ENCODE results near the gene DPYD.

DPYD gene

DNA sequence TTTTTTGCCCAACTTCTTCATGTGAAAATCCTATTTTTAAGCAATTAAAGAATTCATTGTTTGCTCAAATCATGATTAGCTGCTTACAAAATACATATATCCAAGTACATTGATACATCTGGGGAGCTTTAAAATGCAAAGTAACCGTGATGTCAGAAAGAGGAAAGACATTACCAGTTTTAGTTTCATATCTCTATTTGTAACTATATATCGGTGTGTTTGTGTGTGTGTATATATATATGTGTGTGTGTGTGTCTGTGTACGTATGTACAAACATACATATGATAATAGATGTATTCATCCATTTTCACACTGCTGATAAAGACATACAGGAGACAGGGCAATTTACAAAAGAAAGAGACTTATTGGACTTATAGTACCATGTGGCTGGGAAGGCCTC, 310.1 kb downstream of the DPYD start:
- no peak for DNase-seq (ENCODE audit: low read depth, low spot score)
- TF ChIP-seq, protein P1, sequence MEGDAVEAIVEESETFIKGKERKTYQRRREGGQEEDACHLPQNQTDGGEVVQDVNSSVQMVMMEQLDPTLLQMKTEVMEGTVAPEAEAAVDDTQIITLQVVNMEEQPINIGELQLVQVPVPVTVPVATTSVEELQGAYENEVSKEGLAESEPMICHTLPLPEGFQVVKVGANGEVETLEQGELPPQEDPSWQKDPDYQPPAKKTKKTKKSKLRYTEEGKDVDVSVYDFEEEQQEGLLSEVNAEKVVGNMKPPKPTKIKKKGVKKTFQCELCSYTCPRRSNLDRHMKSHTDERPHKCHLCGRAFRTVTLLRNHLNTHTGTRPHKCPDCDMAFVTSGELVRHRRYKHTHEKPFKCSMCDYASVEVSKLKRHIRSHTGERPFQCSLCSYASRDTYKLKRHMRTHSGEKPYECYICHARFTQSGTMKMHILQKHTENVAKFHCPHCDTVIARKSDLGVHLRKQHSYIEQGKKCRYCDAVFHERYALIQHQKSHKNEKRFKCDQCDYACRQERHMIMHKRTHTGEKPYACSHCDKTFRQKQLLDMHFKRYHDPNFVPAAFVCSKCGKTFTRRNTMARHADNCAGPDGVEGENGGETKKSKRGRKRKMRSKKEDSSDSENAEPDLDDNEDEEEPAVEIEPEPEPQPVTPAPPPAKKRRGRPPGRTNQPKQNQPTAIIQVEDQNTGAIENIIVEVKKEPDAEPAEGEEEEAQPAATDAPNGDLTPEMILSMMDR (IDR thresholded peaks at IDR 0.05; ENCODE audit: insufficient read depth, low read length, missing control alignments): no peak
- no peak overlapping the region for H3K4me3 ChIP-seq (ENCODE audit: low read depth, low read length)
- POLR2A ChIA-PET: no interaction called here
- CTCF ChIA-PET: no interaction called here

DNA sequence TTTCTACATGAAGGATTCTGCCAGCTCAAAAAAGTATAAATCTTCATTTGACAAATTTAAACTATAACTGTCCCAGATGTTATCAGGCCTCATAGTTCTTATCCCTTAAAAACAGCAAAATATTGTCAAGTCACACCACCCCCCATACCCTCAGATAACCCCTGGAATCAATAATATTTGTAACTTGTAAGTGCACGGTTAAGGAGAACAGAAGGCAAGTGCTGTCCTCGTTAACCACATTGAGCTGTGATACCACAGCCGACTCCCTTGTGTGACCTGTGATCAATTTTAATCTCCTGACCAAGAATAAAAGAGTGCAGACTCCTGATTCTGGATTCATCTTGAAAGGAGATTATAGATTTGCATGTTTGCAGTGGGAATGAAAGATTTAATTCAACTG, 310.7 kb downstream of the DPYD start:
- TF ChIP-seq, protein P1 (IDR thresholded peaks at IDR 0.05; ENCODE audit: insufficient read depth, low read length, missing control alignments): no peak
- POLR2A ChIA-PET: no interaction called here
- H3K4me3 ChIP-seq (ENCODE audit: low read depth, low read length): no peak overlapping the region
- CTCF ChIA-PET: no interaction called here
- no peak for DNase-seq (ENCODE audit: low read depth, low spot score)

DNA sequence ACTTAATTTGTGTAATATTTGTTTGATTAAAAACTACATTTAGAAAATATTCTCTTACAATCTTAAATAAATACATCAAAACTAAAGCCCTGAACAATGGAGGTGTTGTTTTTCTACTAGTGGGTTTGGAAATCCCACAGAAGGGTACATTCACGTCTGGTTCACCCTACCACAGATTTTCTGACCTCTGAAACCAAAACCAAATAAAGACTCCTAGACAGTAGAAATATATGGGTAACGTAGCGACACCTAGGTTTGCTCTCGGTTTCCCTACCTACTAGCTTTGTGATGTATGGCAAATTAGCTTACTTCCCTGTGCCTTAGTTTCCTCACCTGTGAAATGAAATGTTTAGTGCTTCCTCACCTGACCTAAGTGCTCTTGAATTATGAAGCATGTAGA, 312.6 kb downstream of the DPYD start:
- POLR2A ChIA-PET: no interaction called here
- CTCF ChIA-PET: no interaction called here
- TF ChIP-seq, protein P1 (IDR thresholded peaks at IDR 0.05; ENCODE audit: insufficient read depth, low read length, missing control alignments): no peak

DNA sequence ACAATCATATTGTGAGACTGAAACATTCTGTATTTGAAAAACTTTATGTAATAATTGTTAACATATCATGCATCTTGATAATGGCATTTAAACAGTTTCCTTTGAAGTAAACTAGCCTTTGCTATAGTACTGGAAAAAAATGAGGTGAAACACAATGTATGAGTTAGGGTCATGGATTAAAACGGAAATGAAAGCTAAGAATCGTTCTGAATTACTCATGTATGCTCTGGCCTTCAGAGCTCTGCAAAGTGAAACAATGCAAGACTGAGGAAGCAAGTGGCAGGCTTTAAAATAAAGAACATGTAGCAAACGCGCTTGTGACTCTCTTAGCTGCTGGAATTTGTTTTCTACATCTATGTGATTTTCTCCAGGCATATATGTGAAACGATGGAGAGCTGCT, 317.1 kb downstream of the DPYD start:
- CTCF ChIA-PET: interaction anchor here (1.2 kb wide), 1 partner anchor 10 kb away, joined by 4 read pairs; no protein-coding TSS in a partner anchor
- DNase-seq (ENCODE audit: low read depth, low spot score): peak; percentile 5

More for the DNA sequence above, 312.6 kb downstream of the DPYD start:
- DNase-seq (ENCODE audit: low read depth, low spot score): no peak
- no peak overlapping the region for H3K4me3 ChIP-seq (ENCODE audit: low read depth, low read length)

DNA sequence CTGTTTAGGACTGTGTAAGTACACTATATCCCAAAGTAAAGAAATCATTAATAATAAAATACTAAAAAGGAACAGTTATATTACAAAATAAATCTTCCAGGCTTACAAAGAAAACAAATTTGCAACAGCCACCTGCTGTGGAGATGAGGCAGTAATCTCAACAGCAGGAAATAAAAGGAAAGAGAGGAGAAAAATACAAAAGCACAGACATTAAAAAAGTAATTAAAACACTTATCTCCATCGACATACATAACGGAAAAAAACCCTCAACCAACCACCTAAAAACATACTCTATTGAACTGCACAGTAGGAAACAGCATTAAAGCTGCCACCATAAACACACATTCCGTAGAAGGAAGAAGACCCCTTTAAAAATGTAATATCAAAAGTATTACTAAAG, 317.6 kb downstream of the DPYD start:
- POLR2A ChIA-PET: no interaction called here
- no peak overlapping the region for H3K4me3 ChIP-seq (ENCODE audit: low read depth, low read length)
- no peak for DNase-seq (ENCODE audit: low read depth, low spot score)
- CTCF ChIA-PET: interaction anchor here (1.2 kb wide), 1 partner anchor 11 kb away, joined by 4 read pairs; no protein-coding TSS in a partner anchor
- TF ChIP-seq, protein P1 (IDR thresholded peaks at IDR 0.05; ENCODE audit: insufficient read depth, low read length, missing control alignments): no peak

More for the DNA sequence above, 317.1 kb downstream of the DPYD start:
- POLR2A ChIA-PET: no interaction called here
- TF ChIP-seq, protein P1 (IDR thresholded peaks at IDR 0.05; ENCODE audit: insufficient read depth, low read length, missing control alignments): no peak
- H3K4me3 ChIP-seq (ENCODE audit: low read depth, low read length): no peak overlapping the region

DNA sequence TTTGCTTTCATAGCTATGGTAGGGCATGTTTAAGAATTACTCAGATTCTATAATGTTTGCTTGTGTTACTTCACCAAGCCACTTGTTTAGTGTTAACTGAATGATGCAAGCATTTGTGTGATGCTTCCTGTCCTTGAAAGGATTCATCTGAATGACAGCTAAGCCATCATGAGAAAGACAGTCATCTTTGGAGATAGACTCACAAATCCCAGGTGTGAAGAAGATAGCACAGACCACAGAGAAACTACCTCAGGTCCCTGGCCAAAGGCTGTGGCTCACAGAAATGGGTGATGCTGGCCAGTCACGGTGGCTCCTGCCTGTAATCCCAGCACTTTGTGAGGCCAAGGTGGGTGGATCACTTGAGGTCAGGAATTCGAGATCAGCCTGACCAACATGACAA, 321.4 kb downstream of the DPYD start:
- ChIA-PET POLR2A (no interaction called here), CTCF (no interaction called here)
- no peak overlapping the region for H3K4me3 ChIP-seq (ENCODE audit: low read depth, low read length)
- DNase-seq (ENCODE audit: low read depth, low spot score): no peak
- TF ChIP-seq, protein P1 (IDR thresholded peaks at IDR 0.05; ENCODE audit: insufficient read depth, low read length, missing control alignments): no peak

Data from AG04449 (cell line).